ENCODE results near the gene OLFML2A. TPM values are rescaled to one million over a fixed set of nuclear protein-coding genes. Genes with fewer than 3 reads are reported as not detected.

The OLFML2A gene
- total and polyA plus RNA-seq, 2 of the 13 experiments (the other 11 are each of a cell fraction or from before 2014, with no cell fraction given): 0.01 to 0.02 TPM

DNA sequence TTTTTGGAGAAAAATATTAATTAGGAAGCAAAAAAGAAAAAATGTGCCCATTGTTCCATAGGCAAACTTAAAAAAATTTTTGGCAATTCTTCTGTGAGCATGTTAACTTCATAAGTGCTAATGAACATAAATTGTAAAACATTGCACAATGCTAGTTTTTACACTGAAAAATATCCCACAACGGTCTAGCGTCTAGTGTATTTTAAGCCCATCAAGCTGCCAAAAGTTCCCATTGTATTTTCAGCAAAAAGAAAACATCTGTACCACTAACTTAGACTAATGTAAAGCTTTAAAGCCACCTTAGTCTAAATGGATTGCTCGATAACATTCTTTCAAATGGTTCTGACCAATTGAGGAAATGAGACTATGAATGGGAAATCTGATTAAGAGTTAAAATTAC lies 8.6 kb upstream of the OLFML2A start (continued):
- TF ChIP-seq, protein P1, sequence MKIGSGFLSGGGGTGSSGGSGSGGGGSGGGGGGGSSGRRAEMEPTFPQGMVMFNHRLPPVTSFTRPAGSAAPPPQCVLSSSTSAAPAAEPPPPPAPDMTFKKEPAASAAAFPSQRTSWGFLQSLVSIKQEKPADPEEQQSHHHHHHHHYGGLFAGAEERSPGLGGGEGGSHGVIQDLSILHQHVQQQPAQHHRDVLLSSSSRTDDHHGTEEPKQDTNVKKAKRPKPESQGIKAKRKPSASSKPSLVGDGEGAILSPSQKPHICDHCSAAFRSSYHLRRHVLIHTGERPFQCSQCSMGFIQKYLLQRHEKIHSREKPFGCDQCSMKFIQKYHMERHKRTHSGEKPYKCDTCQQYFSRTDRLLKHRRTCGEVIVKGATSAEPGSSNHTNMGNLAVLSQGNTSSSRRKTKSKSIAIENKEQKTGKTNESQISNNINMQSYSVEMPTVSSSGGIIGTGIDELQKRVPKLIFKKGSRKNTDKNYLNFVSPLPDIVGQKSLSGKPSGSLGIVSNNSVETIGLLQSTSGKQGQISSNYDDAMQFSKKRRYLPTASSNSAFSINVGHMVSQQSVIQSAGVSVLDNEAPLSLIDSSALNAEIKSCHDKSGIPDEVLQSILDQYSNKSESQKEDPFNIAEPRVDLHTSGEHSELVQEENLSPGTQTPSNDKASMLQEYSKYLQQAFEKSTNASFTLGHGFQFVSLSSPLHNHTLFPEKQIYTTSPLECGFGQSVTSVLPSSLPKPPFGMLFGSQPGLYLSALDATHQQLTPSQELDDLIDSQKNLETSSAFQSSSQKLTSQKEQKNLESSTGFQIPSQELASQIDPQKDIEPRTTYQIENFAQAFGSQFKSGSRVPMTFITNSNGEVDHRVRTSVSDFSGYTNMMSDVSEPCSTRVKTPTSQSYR (CRISPR knock-in tag; IDR thresholded peaks at IDR 0.05; ENCODE audit: borderline replicate concordance): no peak
- no peak for TF ChIP-seq ZNF552 (CRISPR knock-in tag; IDR thresholded peaks at IDR 0.05; ENCODE audit: borderline replicate concordance)

DNA sequence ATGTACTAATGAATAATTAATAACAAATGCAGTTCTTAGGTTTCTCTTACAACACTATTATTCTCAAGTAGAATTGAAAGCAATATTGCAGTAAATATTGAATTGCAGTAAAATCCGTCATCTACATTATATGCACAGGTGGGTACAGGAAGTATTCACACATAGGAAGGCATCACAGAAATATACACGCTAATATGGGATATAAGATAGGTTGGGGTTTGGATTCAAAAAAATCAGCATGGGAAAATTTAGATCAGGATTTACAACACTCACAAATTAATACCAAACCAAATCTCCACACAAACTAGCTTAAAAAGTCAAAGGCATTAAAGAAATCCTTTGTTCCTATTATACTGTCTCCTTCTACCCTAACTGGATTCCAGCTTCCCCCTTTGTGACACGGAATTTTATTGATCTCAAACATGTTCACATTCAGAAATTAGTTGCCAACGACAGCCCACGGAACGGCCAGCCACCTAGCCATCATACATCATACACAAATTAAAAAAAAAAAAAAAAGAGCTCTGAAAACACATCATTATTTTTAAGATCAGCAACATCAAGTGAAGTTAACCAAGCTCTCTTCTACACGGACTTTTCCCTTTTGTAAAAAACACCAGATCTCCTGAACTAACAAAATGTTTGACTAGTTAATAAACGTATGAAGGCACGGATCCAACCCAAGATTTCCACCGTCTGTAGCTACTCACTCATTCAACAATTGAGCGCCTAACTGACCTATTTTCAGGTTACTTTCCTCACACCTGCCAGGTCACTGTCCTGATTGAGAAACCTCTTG lies 8.0 kb upstream of the OLFML2A start:
- Histone ChIP-seq H3K4me2 (ENCODE audit: low read depth, low read length) (peak overlapping the region; percentile 80), H4K20me1 (ENCODE audit: insufficient read depth, low read length) (peaks cover 21% of the 10 kb centered on the region; the same call in 1 of the 2 replicates), H3K9ac (ENCODE audit: insufficient read depth, low read depth, low read length) (peak overlapping the region; percentile 80), H3K9me3 (ENCODE audit: low read length) (no peaks in the 10 kb centered on the region), H3K4me3 (replicated peaks in 1 of 3; ENCODE audit: insufficient read depth in 1 of 3, low read depth in 2 of 3, low read length in 3 of 3) (peak overlapping the region; percentile 93 to 96 (median 95)), H3K36me3 (replicated peaks in 1 of 2; ENCODE audit: control insufficient read depth in 1 of 2, insufficient read depth in 2 of 2, low read length in 2 of 2) (no peaks in the 10 kb centered on the region), H3K27ac (ENCODE audit: extremely low read length, insufficient read depth, low read length) (peak overlapping the region; percentile 81), H3K4me1 (ENCODE audit: insufficient read depth, low read length) (peaks cover 46% of the 10 kb centered on the region), H3K79me2 (ENCODE audit: insufficient read depth, low read length) (peaks cover 65% of the 10 kb centered on the region), H2AFZ (ENCODE audit: low read length) (no peak overlapping the region), H3K27me3 (ENCODE audit: control insufficient read depth in 1 of 2, insufficient read depth in 2 of 2, low read length in 2 of 2) (no peaks in the 10 kb centered on the region; a peak in 1 of 5 replicates)
- ATAC-seq (no peak), FAIRE-seq (no peak), DNase-seq (ENCODE audit: low spot score) (no peak)
- TF ChIP-seq ZNF3 (CRISPR knock-in tag; IDR thresholded peaks at IDR 0.05) (peak; percentile 74; the same call in 1 of the 2 replicates), IKZF1 (IDR thresholded peaks at IDR 0.05) (no peak), ZNF713 (CRISPR knock-in tag; IDR thresholded peaks at IDR 0.05) (no peak)
- TF ChIP-seq, protein P2, sequence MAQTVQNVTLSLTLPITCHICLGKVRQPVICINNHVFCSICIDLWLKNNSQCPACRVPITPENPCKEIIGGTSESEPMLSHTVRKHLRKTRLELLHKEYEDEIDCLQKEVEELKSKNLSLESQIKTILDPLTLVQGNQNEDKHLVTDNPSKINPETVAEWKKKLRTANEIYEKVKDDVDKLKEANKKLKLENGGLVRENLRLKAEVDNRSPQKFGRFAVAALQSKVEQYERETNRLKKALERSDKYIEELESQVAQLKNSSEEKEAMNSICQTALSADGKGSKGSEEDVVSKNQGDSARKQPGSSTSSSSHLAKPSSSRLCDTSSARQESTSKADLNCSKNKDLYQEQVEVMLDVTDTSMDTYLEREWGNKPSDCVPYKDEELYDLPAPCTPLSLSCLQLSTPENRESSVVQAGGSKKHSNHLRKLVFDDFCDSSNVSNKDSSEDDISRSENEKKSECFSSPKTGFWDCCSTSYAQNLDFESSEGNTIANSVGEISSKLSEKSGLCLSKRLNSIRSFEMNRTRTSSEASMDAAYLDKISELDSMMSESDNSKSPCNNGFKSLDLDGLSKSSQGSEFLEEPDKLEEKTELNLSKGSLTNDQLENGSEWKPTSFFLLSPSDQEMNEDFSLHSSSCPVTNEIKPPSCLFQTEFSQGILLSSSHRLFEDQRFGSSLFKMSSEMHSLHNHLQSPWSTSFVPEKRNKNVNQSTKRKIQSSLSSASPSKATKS (CRISPR knock-in tag; IDR thresholded peaks at IDR 0.05): no peak
- 8% methylated on average over 11 of the region's 11 CpGs for WGBS (ENCODE audit: low lambda C conversion rate)
- CTCF ChIA-PET (ENCODE audit: low intra/inter-chr PET ratio, low total read pairs): no interaction called here
- in situ Hi-C loops (cut with HindIII; ENCODE audit: extremely low pct_ligation_motif_present, low pct_unique_long_range_greater_than_20kb) (no loop called here), intact Hi-C loops (cut with micrococcal nuclease; ENCODE audit: unreplicated experiment) (no loop called here)
- BruUV-seq (replicated peaks): TSS peak; percentile 45
- POLR2A ChIA-PET: interaction anchor here (0.7 to 5.4 kb wide), 4 partner anchors 23 to 472 kb away, joined by 3 to 39 read pairs (median 4); partner anchors contain the start of gene HSPA5

Measured in HepG2 (cell line).